ENCODE results near the gene UBFD1.

DNA sequence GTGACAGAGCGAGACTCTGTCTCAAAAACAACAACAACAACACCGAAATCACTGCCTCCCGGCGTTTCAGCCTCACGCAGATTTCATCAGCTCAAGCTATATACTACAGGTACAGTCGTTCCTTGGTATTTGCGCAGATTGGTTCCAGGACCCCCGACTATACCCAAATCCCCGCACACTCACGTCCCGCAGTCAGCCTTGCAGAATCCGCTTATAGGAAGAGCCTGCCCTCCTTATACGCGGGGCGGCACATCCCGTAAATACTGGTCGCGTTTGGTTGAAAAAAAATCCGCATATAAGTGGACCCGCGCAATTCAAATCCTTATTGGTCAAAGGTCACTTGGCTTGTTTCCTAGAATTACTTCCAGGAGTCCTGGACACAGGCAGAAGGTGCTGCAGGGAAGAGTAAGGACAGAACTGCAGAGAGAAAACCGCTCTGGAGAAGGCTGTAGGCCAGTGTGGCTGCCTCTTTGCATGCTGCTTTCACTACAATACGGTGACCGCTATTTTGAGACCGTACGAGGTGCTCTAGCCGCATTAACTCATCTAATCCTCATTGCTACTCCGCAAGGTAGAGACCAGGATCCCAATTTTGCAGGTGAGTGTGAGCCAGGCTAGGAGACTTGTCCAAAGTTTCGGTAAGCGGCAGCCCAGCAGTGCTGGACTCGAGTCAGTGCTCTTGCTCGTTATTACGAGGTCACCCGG is 37.9 kb downstream of the UBFD1 start:
- TF ChIP-seq, protein P1, sequence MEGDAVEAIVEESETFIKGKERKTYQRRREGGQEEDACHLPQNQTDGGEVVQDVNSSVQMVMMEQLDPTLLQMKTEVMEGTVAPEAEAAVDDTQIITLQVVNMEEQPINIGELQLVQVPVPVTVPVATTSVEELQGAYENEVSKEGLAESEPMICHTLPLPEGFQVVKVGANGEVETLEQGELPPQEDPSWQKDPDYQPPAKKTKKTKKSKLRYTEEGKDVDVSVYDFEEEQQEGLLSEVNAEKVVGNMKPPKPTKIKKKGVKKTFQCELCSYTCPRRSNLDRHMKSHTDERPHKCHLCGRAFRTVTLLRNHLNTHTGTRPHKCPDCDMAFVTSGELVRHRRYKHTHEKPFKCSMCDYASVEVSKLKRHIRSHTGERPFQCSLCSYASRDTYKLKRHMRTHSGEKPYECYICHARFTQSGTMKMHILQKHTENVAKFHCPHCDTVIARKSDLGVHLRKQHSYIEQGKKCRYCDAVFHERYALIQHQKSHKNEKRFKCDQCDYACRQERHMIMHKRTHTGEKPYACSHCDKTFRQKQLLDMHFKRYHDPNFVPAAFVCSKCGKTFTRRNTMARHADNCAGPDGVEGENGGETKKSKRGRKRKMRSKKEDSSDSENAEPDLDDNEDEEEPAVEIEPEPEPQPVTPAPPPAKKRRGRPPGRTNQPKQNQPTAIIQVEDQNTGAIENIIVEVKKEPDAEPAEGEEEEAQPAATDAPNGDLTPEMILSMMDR (IDR thresholded peaks at IDR 0.05) = no peak
- TF ChIP-seq POLR2A (IDR thresholded peaks at IDR 0.05) = peak in 1 of 2 donors; percentile 11
